Measurements from ENCODE around the gene ZNHIT6. TPM values are rescaled to one million over a fixed set of nuclear protein-coding genes. Genes with fewer than 3 reads are reported as not detected.

ZNHIT6 gene
- polyA plus RNA-seq, 1 donor (not counting 4 experiments of a cell fraction or from before 2014, with no cell fraction given) = 20.9 TPM

DNA sequence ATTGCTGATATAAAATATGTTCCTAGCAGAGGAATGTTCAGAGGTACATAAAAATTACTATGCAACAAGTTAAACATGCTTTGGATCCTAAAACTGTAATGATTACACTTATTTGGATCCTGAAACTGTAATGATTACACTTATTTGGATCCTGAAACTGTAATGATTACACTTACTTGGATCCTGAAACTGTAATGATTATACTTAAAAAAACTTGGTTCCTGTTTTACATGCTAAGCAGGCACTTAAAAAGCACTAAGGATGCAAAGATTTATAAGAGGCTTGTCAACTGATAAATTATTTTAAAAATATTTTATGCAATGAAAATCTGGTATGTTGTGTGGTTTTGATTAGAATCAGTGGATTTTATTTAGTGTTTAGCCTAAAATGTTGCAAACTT, 47.7 kb downstream of the ZNHIT6 start:
- DNase-seq (ENCODE audit: low read depth, low spot score) = no peak

DNA sequence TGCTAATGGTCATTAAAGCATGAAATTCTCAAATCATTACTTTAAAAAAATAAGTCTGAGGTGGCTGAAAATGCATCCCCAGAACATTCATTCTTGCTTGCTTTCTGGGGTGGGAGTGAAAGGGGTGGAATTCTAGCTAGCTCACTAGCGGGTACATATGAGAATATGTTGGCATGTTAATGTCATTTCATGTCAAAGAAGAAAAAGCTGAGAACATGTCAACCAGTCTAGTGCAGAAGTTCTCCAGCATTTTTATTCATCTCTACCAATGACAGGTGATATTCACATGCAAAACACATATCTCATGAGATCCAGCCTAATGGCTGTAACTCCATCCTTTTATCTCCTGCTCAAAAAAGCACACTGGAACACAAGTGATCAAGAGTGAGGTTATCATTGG, 49.1 kb downstream of the ZNHIT6 start:
- no peak overlapping the region for H3K4me2 ChIP-seq (ENCODE audit: control insufficient read depth, extremely low read depth, insufficient read depth, low read depth, low read length)
- H3K9me1 ChIP-seq (ENCODE audit: control insufficient read depth, extremely low read depth, insufficient read depth, low read length) = no peaks in the 10 kb centered on the region
- no peak overlapping the region for H3K27ac ChIP-seq (ENCODE audit: control insufficient read depth, insufficient read depth, low read length)
- no peak for TF ChIP-seq EZH2 (IDR thresholded peaks at IDR 0.05; ENCODE audit: low read length)
- TF ChIP-seq, protein P1, sequence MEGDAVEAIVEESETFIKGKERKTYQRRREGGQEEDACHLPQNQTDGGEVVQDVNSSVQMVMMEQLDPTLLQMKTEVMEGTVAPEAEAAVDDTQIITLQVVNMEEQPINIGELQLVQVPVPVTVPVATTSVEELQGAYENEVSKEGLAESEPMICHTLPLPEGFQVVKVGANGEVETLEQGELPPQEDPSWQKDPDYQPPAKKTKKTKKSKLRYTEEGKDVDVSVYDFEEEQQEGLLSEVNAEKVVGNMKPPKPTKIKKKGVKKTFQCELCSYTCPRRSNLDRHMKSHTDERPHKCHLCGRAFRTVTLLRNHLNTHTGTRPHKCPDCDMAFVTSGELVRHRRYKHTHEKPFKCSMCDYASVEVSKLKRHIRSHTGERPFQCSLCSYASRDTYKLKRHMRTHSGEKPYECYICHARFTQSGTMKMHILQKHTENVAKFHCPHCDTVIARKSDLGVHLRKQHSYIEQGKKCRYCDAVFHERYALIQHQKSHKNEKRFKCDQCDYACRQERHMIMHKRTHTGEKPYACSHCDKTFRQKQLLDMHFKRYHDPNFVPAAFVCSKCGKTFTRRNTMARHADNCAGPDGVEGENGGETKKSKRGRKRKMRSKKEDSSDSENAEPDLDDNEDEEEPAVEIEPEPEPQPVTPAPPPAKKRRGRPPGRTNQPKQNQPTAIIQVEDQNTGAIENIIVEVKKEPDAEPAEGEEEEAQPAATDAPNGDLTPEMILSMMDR (optimal IDR thresholded peaks at IDR 0.05 in 1 of 3, IDR thresholded peaks at IDR 0.05 in 1 of 3, conservative IDR thresholded peaks at IDR 0.05 in 1 of 3; ENCODE audit: extremely low read depth in 1 of 3, insufficient read depth in 2 of 3, low read length in 3 of 3) = no peak
- H3K9me3 ChIP-seq (ENCODE audit: control insufficient read depth, low read depth, low read length) = no peaks in the 10 kb centered on the region
- H3K4me1 ChIP-seq (ENCODE audit: control insufficient read depth, extremely low read depth, insufficient read depth, low read length) = peaks cover 6% of the 10 kb centered on the region
- H3K27me3 ChIP-seq (ENCODE audit: control insufficient read depth, extremely low read depth, insufficient read depth, low read length) = no peaks in the 10 kb centered on the region
- dilution Hi-C loops (cut with MboI; ENCODE audit: extremely low pct_ligation_motif_present, low sequenced_read_pairs) = no loop called here
- no peaks in the 10 kb centered on the region for H3K79me2 ChIP-seq (ENCODE audit: control insufficient read depth, insufficient read depth, low read length)
- H3K4me3 ChIP-seq (ENCODE audit: control insufficient read depth in 2 of 3, extremely low read depth in 1 of 3, insufficient read depth in 2 of 3, low read depth in 1 of 3, low read length in 3 of 3) = no peak overlapping the region
- H3K36me3 ChIP-seq (ENCODE audit: control insufficient read depth in 2 of 2, extremely low read depth in 1 of 2, insufficient read depth in 2 of 2, low read length in 2 of 2) = no peaks in the 10 kb centered on the region
- FAIRE-seq (no peak), DNase-seq (ENCODE audit: low read depth, low spot score) (no peak)
- no peak overlapping the region for H2AFZ ChIP-seq (ENCODE audit: control insufficient read depth, low read length)
- no peaks in the 10 kb centered on the region for H4K20me1 ChIP-seq (ENCODE audit: control insufficient read depth, extremely low read depth, insufficient read depth, low read length)
- H3K9ac ChIP-seq (ENCODE audit: control insufficient read depth, extremely low read depth, insufficient read depth, low read length) = no peak overlapping the region

More for the DNA sequence above, 47.7 kb downstream of the ZNHIT6 start:
- no peaks in the 10 kb centered on the region for H3K79me2 ChIP-seq (ENCODE audit: control insufficient read depth, insufficient read depth, low read length)
- no peaks in the 10 kb centered on the region for H4K20me1 ChIP-seq (ENCODE audit: control insufficient read depth, extremely low read depth, insufficient read depth, low read length)
- no peaks in the 10 kb centered on the region for H3K36me3 ChIP-seq (ENCODE audit: control insufficient read depth in 2 of 2, extremely low read depth in 1 of 2, insufficient read depth in 2 of 2, low read length in 2 of 2)
- H3K27ac ChIP-seq (ENCODE audit: control insufficient read depth, insufficient read depth, low read length) = no peak overlapping the region
- no peak overlapping the region for H3K4me2 ChIP-seq (ENCODE audit: control insufficient read depth, extremely low read depth, insufficient read depth, low read depth, low read length)
- H3K9ac ChIP-seq (ENCODE audit: control insufficient read depth, extremely low read depth, insufficient read depth, low read length) = no peak overlapping the region
- H3K27me3 ChIP-seq (ENCODE audit: control insufficient read depth, extremely low read depth, insufficient read depth, low read length) = no peaks in the 10 kb centered on the region
- H3K4me3 ChIP-seq (ENCODE audit: control insufficient read depth in 2 of 3, extremely low read depth in 1 of 3, insufficient read depth in 2 of 3, low read depth in 1 of 3, low read length in 3 of 3) = no peak overlapping the region
- FAIRE-seq = no peak
- no peak overlapping the region for H2AFZ ChIP-seq (ENCODE audit: control insufficient read depth, low read length)
- H3K4me1 ChIP-seq (ENCODE audit: control insufficient read depth, extremely low read depth, insufficient read depth, low read length) = no peaks in the 10 kb centered on the region
- TF ChIP-seq, protein P1 (optimal IDR thresholded peaks at IDR 0.05 in 1 of 3, IDR thresholded peaks at IDR 0.05 in 1 of 3, conservative IDR thresholded peaks at IDR 0.05 in 1 of 3; ENCODE audit: extremely low read depth in 1 of 3, insufficient read depth in 2 of 3, low read length in 3 of 3) = no peak
- no peak for TF ChIP-seq EZH2 (IDR thresholded peaks at IDR 0.05; ENCODE audit: low read length)
- H3K9me3 ChIP-seq (ENCODE audit: control insufficient read depth, low read depth, low read length) = no peaks in the 10 kb centered on the region
- dilution Hi-C loops (cut with MboI; ENCODE audit: extremely low pct_ligation_motif_present, low sequenced_read_pairs) = no loop called here
- H3K9me1 ChIP-seq (ENCODE audit: control insufficient read depth, extremely low read depth, insufficient read depth, low read length) = no peaks in the 10 kb centered on the region
